CD4-positive, alpha-beta T cell treated with Interferon alpha-2 for 1 hour (primary cell): ENCODE data around the gene TNIK.
"Not testable (repeated sequence)": the region's sequence is repeated elsewhere in the genome, so short reads cannot be mapped to it uniquely, and the experiment has no call there.

Source experiments
- DNase-seq, 2 donors: peaks; one replicate each; pipeline ENCODE4 v3.0.0-alpha.2; 2020 to 2022

TNIK gene

GRCh38 chr3:171333784-171334464 lies 126.3 kb downstream of the TNIK start:
- DNase-seq, result no peak

- no peak for DNase-seq
Observed at GRCh38 chr3:171330938-171331337, 129.3 kb downstream of the TNIK start.

- no peak for DNase-seq
Observed at GRCh38 chr3:171329746-171330145, 130.5 kb downstream of the TNIK start.

- peak; percentile 49 to 66 for DNase-seq
Observed at GRCh38 chr3:171328419-171329082, 131.7 kb downstream of the TNIK start.

- no peak for DNase-seq
Observed at GRCh38 chr3:171327441-171328174, 132.6 kb downstream of the TNIK start.

GRCh38 chr3:171326717-171327440 lies 133.3 kb downstream of the TNIK start:
- no peak for DNase-seq

- DNase-seq, result no peak
Observed at GRCh38 chr3:171323938-171324536, 136.2 kb downstream of the TNIK start.

GRCh38 chr3:171321559-171322360 lies 138.4 kb downstream of the TNIK start:
- no peak for DNase-seq

- no peak for DNase-seq
Observed at GRCh38 chr3:171320750-171321558, 139.3 kb downstream of the TNIK start.

GRCh38 chr3:171317171-171317570 lies 143.0 kb downstream of the TNIK start:
- no peak for DNase-seq

- no peak for DNase-seq
Observed at GRCh38 chr3:171315919-171316318, 144.3 kb downstream of the TNIK start.

- DNase-seq, result no peak
Observed at GRCh38 chr3:171315101-171315500, 145.1 kb downstream of the TNIK start.

GRCh38 chr3:171314341-171314740 lies 145.9 kb downstream of the TNIK start:
- DNase-seq, result no peak

- DNase-seq, result no peak
Observed at GRCh38 chr3:171313702-171314101, 146.5 kb downstream of the TNIK start.

GRCh38 chr3:171312741-171313140 lies 147.5 kb downstream of the TNIK start:
- no peak for DNase-seq

GRCh38 chr3:171311784-171312183 lies 148.4 kb downstream of the TNIK start:
- DNase-seq, result peak; percentile 6 to 17

- no peak for DNase-seq
Observed at GRCh38 chr3:171309906-171310359, 150.3 kb downstream of the TNIK start.

GRCh38 chr3:171307988-171308387 lies 152.2 kb downstream of the TNIK start:
- DNase-seq, result no peak

- DNase-seq, result no peak
Observed at GRCh38 chr3:171307046-171307585, 153.1 kb downstream of the TNIK start.

GRCh38 chr3:171306631-171307030 lies 153.6 kb downstream of the TNIK start:
- no peak for DNase-seq

- DNase-seq, result not testable (repeated sequence)
Observed at GRCh38 chr3:171305823-171306222, 154.4 kb downstream of the TNIK start.
